Measurements from ENCODE around the gene SLC29A3. TPM values are rescaled to one million over a fixed set of nuclear protein-coding genes. Genes with fewer than 3 reads are reported as not detected.

The SLC29A3 gene
- polyA plus RNA-seq, 1 of the 3 experiments (the other 2 are of a cell fraction): 3.8 TPM

GRCh38 chr10:71351628-71352319 is 32.7 kb downstream of the SLC29A3 start:
- no peak overlapping the region for H2AFZ ChIP-seq (ENCODE audit: low read depth)
- no peaks in the 10 kb centered on the region; a peak in 1 of 4 replicates for H3K4me1 ChIP-seq (ENCODE audit: control insufficient read depth in 1 of 2, insufficient read depth in 2 of 2, low read depth in 1 of 2, low read length in 1 of 2)
- ChIA-PET POLR2A (no interaction called here), CTCF (interaction anchor here (0.9 to 4.1 kb wide), 7 partner anchors 11 to 258 kb away, joined by 3 to 17 read pairs (median 8); partner anchors contain the start of gene SLC29A3)
- no peaks in the 10 kb centered on the region for H3K36me3 ChIP-seq (replicated peaks in 1 of 2; ENCODE audit: control insufficient read depth in 1 of 2, insufficient read depth in 2 of 2, low read length in 1 of 2)
- no peaks in the 10 kb centered on the region for H3K27me3 ChIP-seq (ENCODE audit: insufficient read depth)
- no peaks in the 10 kb centered on the region for H3K9me2 ChIP-seq
- H3K9ac ChIP-seq: no peak overlapping the region
- no peaks in the 10 kb centered on the region for H4K20me1 ChIP-seq (ENCODE audit: insufficient read depth)
- TF ChIP-seq USF2 (IDR thresholded peaks at IDR 0.05; ENCODE audit: borderline replicate concordance, low read depth, low read length) (no peak), RAD21 (IDR thresholded peaks at IDR 0.05; ENCODE audit: low read length) (no peak), MAX (IDR thresholded peaks at IDR 0.05; ENCODE audit: low read depth) (no peak), NRF1 (IDR thresholded peaks at IDR 0.05; ENCODE audit: low read depth, low read length) (no peak), GABPA (IDR thresholded peaks at IDR 0.05; ENCODE audit: low read depth) (no peak), TCF12 (IDR thresholded peaks at IDR 0.05) (no peak), CTCF (IDR thresholded peaks at IDR 0.05) (no peak), EZH2phosphoT487 (IDR thresholded peaks at IDR 0.05; ENCODE audit: borderline replicate concordance, low read depth) (no peak), YY1 (IDR thresholded peaks at IDR 0.05; ENCODE audit: low read depth) (no peak), RCOR1 (IDR thresholded peaks at IDR 0.05; ENCODE audit: low read length) (no peak), REST (IDR thresholded peaks at IDR 0.05; ENCODE audit: low read depth, low read length) (no peak), ZBTB33 (IDR thresholded peaks at IDR 0.05; ENCODE audit: borderline replicate concordance, low read depth) (no peak), TAF1 (IDR thresholded peaks at IDR 0.05; ENCODE audit: borderline replicate concordance, low read depth, low read length) (no peak), TEAD4 (IDR thresholded peaks at IDR 0.05; ENCODE audit: borderline replicate concordance, insufficient read depth) (no peak), FOSL2 (IDR thresholded peaks at IDR 0.05; ENCODE audit: borderline replicate concordance, low read depth) (no peak), RFX5 (IDR thresholded peaks at IDR 0.05; ENCODE audit: low read length) (no peak), ELF1 (IDR thresholded peaks at IDR 0.05) (no peak), SIN3A (IDR thresholded peaks at IDR 0.05; ENCODE audit: borderline replicate concordance, low read depth, low read length) (no peak), PBX3 (IDR thresholded peaks at IDR 0.05) (no peak), POLR2AphosphoS5 (IDR thresholded peaks at IDR 0.05; ENCODE audit: low read depth, low read length) (no peak)
- H3K4me3 ChIP-seq (ENCODE audit: low read depth in 2 of 2, low read length in 1 of 2): no peak overlapping the region
- WGBS (ENCODE audit: low lambda C conversion rate): 90% methylated on average over 11 of the region's 14 CpGs
- no peak for DNase-seq
- no peaks in the 10 kb centered on the region for H3K9me3 ChIP-seq
- no peaks in the 10 kb centered on the region for H3F3A ChIP-seq (replicated peaks; ENCODE audit: insufficient read depth)
- H3K27ac ChIP-seq (ENCODE audit: low read depth in 2 of 2, low read length in 1 of 2): no peak overlapping the region
- no peaks in the 10 kb centered on the region for H3K79me2 ChIP-seq (ENCODE audit: insufficient read depth)
- H3K4me2 ChIP-seq: no peak overlapping the region

All from SK-N-SH (cell line).